Stimulated activated CD8-positive, alpha-beta memory T cell treated with anti-CD3 and anti-CD28 coated beads, Interleukin-4, amount 100 ng/mL, for 1 hour (primary cell): ENCODE measurements around the gene ACOX3.
"Not testable (repeated sequence)": the region's sequence is repeated elsewhere in the genome, so short reads cannot be mapped to it uniquely, and the experiment has no call there.

ENCODE experiments used
- DNase-seq, 2 donors: peaks; one replicate each; pipeline ENCODE4 v3.0.0-alpha.2; 2020; ENCODE audit warnings: low read depth in 2 of 2, low spot score in 1 of 2

ACOX3 gene

GRCh38 chr4:8342651-8343261, 97.8 kb downstream of the ACOX3 start:
- no peak for DNase-seq

- no peak for DNase-seq
These were observed 98.8 kb downstream of the ACOX3 start for GRCh38 chr4:8341691-8342090.

DNA sequence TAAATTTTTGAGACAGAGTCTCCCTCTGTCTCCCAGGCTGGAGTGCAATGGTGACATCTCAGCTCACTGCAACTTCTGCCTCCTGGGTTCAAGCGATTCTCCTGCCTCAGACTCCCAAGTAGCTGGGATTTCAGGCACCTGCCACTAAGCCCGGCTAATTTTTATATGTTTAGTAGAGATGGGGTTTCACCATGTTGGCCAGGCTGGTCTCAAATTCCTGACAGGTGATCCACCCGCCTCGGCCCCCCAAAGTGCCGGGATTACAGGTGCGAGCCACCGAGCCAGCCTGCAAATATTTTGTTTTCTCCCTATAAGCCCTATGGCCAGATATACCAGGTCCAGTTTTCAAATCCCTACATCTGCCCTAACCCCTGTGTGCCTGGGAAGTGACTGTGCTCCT, 99.2 kb downstream of the ACOX3 start:
- not testable (repeated sequence) for DNase-seq

GRCh38 chr4:8340781-8341241, 99.7 kb downstream of the ACOX3 start:
- no peak for DNase-seq

GRCh38 chr4:8338351-8338961, 102.1 kb downstream of the ACOX3 start:
- DNase-seq, result no peak

- DNase-seq, result no peak
These were observed 104.0 kb downstream of the ACOX3 start for GRCh38 chr4:8336412-8337075.

DNA sequence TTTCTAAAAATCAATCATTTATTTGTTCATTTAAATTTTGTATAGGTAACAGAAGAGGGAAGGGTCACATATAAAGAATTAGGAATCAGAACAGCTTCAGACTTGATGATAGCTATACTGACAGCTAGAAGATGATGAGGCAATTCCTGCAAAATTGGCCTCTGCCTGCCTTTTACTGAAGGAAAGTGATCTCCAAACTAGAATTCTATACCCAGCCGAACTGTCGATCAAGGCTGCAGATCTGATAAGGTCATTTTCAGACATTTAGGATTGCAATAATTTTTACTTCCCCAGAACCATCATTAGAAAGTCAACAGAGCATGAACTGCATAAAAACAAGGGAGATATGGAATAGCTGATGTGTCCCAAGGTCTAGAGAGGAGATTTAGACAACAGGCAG, 104.7 kb downstream of the ACOX3 start:
- DNase-seq, result no peak

- DNase-seq, result no peak
These were observed 105.6 kb downstream of the ACOX3 start for GRCh38 chr4:8334786-8335460.

DNA sequence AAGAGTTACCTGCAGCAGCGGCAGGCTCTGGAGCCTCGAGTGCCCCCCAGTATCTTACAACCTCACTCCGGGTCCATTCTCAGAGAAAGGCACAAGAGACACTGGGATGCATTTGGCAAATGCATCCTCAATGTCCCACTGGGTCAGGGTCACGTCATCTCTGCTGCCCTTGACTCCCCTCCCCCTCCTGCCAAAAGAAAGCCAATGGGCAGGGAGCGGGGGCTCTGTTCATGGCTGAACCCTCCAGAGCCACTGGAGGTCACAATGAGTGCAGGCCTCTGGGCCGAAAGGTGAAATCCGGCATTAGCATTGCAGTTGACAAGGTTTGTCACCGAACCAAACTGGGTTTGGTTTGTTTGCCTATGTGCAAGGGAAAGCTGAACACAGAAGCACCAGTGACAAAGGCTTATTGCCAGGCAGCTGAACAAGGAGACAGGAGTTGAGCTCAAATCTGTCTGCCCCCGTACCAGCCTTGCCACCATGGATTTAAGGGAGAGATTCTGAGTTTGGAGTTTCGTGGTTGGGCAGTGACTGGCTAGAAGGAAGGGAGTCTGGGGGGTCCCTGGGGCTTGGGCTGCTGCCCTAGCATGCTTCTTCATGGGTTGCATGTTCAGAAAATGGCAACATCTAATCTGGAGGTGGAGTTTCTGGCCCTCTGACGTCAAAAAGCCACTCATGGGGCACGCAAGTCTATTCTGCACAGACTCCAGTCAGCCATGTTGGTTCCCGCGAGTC, 106.6 kb downstream of the ACOX3 start:
- no peak for DNase-seq

GRCh38 chr4:8332891-8333331, 107.6 kb downstream of the ACOX3 start:
- DNase-seq, result no peak

DNA sequence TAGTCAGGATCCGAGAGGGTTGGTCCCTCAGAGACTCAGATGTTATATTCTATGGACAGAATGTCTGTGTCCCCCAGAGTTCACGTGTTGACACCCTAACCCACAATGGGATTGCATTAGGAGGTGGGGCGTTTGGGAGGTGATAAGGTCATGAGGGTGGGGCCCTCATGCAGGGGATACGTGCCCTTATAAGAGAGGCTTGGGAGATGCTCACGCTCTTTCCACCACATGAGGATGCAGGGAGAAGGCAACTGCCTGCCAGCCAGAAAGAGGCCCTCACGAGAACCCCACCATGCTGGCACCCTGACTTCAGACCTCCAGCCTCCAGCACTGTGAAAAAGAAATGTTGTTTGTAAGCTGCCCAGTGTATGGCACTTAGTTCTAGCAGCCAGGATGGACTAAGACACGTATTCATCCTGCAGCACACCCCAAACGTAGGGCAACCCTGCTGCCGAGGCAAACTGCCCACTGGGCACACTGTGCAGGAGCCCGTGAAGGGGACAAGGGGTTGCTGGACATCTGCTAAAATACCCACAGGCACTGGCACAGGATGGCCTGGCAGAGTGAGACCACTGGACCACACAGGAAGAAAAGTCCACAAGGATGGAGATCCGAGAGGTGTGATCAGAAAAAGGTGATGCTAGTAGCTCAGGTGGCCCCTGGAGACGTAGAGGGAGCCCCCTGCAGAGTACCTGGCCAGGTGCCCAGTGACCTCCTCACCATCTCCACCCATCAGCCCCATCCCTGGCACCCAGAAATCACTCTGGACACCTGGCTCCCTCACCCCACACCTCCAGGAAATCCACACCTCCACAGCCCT, 108.3 kb downstream of the ACOX3 start:
- no peak for DNase-seq

DNA sequence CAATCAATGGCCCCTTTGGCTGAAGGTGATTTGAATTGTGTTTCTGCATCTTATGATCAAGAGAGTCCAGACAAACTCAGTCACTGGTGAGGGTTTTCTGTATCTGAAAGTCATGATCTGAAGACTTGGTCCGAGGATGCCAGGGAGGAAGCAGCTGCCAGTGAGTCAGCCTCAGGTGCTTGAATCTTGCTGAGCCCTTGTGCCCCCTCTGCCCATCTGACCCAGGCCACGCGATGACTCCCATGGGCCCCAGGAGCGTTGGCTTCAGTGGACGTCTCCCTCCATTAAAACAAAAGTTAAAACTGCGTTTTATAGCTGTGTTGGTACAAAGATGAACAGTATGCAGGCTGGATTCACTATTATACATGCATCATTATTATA, 109.0 kb downstream of the ACOX3 start:
- no peak for DNase-seq

DNA sequence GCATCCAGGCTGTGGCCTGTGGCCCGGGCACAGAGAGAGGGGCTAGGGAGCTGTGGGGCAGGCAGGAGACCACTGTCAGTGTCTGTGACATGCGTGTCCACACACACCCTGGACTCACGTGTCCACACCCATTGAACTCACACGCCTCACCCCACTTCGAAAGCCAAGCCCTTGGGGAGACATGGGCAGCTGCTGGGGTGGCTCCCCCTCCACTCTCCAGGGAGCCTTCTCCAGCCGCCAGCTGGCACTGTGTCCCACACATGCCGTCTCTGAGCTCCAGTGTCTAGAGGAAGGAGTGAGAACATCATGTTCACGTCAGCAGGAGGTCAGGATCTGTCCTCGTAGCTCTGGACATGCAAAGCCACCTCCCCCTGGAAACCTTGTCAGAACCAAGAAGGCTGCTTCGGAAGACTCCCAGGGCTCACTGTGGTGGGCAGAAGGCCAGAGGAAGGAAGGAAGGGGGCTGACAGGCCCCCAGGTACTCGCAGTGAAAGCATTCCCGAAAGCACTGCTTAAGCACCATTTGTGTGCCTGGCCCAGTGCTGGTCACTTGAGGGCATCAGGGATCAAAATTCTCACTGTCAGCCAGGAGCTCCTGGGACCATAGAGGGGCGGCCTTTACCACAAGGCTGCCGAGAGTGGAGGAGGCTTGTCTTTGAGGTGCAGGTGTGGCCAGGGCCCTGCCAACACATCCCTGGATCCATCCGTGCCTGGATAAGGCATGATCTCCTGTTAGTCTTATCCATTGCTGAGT, 109.5 kb downstream of the ACOX3 start:
- no peak for DNase-seq

DNA sequence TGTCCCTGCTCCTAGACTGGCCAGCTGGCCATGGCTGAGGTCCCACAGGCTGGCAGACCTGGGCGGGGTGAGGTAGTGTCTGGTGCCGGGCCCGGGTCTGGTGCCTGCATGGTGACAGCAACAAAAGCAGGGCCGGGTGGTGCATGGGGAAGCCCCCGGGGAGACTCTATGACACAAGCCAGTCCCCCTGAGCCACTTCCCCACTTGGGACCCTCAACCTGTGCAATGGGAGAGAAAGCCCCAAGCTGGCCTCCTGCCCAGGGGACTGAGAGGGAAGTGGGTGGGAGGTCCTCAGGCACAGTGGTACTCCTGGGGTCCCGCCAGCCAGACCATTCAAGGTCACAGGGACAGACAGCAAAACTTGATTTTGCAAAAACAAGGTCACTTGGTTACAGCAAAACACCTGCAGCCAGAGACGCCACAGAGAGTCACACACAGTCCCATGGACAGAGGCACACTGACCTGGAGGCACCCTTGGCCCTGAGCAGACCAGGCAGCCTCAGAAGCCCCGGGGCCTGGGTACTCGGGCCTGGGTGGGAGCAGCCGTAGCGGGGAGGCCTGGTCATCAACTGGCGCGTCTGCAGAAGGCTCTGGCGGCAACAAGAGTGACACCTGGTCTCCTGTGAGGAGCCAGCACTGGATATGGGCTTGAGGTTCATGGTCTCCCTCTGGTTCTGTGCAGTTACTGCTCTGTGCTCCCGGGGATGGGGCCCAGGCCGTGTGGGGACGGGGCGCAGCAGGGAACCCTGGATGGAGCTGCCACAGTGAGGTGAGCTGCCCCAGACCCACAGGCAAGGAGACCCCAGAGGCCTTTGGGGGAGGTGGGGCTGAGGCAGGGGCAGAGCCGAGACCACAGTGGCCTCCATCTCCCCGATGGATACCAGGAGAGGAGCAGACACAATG, 110.4 kb downstream of the ACOX3 start:
- DNase-seq, result no peak

GRCh38 chr4:8329560-8329858, 111.0 kb downstream of the ACOX3 start:
- DNase-seq, result no peak

DNA sequence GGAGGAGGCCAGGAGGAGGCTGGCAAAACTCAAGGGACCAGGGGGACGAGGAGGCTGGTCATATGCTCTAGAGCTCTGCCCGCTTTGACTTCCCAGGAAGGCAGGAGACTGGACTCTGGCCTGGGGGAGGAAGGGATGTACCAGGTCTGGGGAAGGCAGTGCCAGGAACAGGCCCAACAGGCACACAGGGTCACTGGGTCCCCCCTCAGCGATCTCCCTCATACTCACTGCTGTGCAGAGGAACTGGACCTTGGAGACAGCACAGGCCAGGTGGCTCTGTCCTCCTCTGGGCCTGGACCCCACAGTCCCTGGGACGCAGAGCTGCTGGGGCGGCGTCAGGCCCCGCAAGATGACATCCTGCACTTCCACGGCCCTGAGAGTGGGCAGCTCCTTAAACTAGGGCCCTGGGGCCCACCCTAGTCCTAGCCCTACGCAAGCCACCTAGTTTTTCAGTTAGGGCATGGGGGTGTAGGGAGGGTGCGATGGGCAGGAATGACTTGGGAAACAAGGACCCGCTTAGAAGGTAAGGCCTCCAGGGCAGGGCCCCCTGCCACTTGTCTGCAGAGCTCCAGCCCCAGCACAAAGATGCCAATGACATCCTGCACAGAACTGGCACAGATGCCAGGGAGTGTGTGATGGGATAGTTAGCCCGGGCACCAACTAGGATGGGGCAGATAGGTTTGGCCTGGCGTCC, 111.5 kb downstream of the ACOX3 start:
- no peak for DNase-seq

DNA sequence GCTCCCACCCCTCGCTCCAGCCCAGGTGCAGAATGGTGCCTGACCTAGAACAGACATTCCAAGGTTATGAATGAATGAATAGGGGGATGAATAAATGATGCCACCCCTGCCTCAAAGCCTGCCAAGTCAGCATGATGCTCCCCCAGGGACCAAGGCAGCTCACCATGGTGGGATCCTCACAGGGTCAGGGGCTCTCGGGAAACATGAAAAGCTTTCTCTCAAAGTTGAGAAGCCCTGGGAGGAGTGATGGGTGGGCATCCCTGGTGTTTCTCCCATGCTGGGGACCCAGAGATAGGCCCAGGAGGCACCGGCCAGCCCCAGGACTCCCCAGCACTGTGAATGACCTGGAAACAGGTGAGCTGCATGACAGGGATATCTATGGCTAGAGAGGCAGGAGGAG, 112.1 kb downstream of the ACOX3 start:
- no peak for DNase-seq

DNA sequence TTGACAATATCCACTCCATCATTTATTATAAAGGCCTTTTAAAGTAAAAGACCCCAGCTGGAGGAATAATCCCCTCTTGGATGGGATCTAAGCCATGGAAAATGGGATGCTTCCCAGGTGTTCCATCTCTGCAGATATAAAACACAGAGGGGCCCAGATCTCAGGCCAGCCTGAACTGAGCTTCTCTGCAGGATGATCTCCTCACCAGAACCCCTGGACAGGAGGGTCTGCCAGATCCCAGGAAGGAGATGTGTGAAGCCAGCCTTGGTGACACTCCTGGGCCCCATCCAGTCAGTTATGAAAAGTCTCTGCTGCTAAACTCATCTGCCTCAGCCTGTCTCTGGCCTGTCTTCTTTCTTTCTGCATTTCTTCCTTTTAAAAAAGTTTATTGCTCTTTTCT, 114.3 kb downstream of the ACOX3 start:
- no peak for DNase-seq
